Measurements from ENCODE around the gene RNF225. TPM values are rescaled to one million over a fixed set of nuclear protein-coding genes. Genes with fewer than 3 reads are reported as not detected.
"Not testable (repeated sequence)": the region's sequence is repeated elsewhere in the genome, so short reads cannot be mapped to it uniquely, and the experiment has no call there.

RNF225 gene
- total RNA-seq, 4 donors from 2014 or later = 3.9 to 13.7 (median 13.6) TPM; not detected in 1

- Histone ChIP-seq H3K27me3 (peaks cover 18% of the 10 kb centered on the region), H3K36me3 (no peaks in the 10 kb centered on the region), H3K9me3 (no peaks in the 10 kb centered on the region), H3K27ac (no peak overlapping the region), H3K4me3 (peak overlapping the region; percentile 69), H3K4me1 (peaks cover 34% of the 10 kb centered on the region)
- no peak for TF ChIP-seq POLR2A (IDR thresholded peaks at IDR 0.05)
- no peak for TF ChIP-seq EP300 (IDR thresholded peaks at IDR 0.05)
- no peak for TF ChIP-seq CTCF (IDR thresholded peaks at IDR 0.05)
- TF ChIP-seq POLR2AphosphoS5 (IDR thresholded peaks at IDR 0.05) = no peak
- 51% methylated on average over 18 of the region's 18 CpGs for WGBS
- DNase-seq (ENCODE audit: low spot score in 2 of 2) = no peak
Observed at GRCh38 chr19:58400316-58400915, 5.0 kb downstream of the RNF225 start.

GRCh38 chr19:58400916-58401839, 5.7 kb downstream of the RNF225 start:
- peak; percentile 100 for DNase-seq (ENCODE audit: low spot score in 2 of 2)
- 5% methylated on average over 41 of the region's 80 CpGs for WGBS

GRCh38 chr19:58401840-58402421, 6.5 kb downstream of the RNF225 start:
- H3K27me3 ChIP-seq = peaks cover 8% of the 10 kb centered on the region
- 16% methylated on average over 19 of the region's 23 CpGs for WGBS
- H3K4me1 ChIP-seq = peaks cover 24% of the 10 kb centered on the region
- no peaks in the 10 kb centered on the region for H3K9me3 ChIP-seq
- TF ChIP-seq CTCF (IDR thresholded peaks at IDR 0.05) (no peak), POLR2AphosphoS5 (IDR thresholded peaks at IDR 0.05) (no peak), EP300 (IDR thresholded peaks at IDR 0.05) (no peak), POLR2A (IDR thresholded peaks at IDR 0.05) (no peak)
- DNase-seq (ENCODE audit: low spot score in 2 of 2) = no peak
- H3K4me3 ChIP-seq = peak overlapping the region; percentile 69
- peak overlapping the region; percentile 65 for H3K27ac ChIP-seq
- H3K36me3 ChIP-seq = no peaks in the 10 kb centered on the region

More at GRCh38 chr19:58400916-58401839, 5.7 kb downstream of the RNF225 start:
- Histone ChIP-seq H3K4me1 (peaks cover 27% of the 10 kb centered on the region), H3K4me3 (peak overlapping the region; percentile 69), H3K9me3 (no peaks in the 10 kb centered on the region), H3K27ac (peak overlapping the region; percentile 65), H3K36me3 (no peaks in the 10 kb centered on the region), H3K27me3 (peaks cover 13% of the 10 kb centered on the region)
- TF ChIP-seq POLR2A (IDR thresholded peaks at IDR 0.05) = peak in 1 of 2 donors; percentile 51
- peak in 2 of 3 donors; percentile 24 to 91 for TF ChIP-seq POLR2AphosphoS5 (IDR thresholded peaks at IDR 0.05)
- no peak for TF ChIP-seq EP300 (IDR thresholded peaks at IDR 0.05)

- H3K4me3 ChIP-seq; H3K36me3 ChIP-seq; H3K27ac ChIP-seq; H3K27me3 ChIP-seq; H3K9me3 ChIP-seq; DNase-seq (ENCODE audit: low spot score in 2 of 2): not testable (repeated sequence)
- 69% methylated on average over 5 of the region's 5 CpGs for WGBS
- peaks cover 37% of the 10 kb centered on the region for H3K4me1 ChIP-seq
Observed at GRCh38 chr19:58403920-58404478, 8.5 kb downstream of the RNF225 start.

- DNase-seq (ENCODE audit: low spot score in 2 of 2) = no peak
- Histone ChIP-seq H3K27ac (no peak overlapping the region), H3K27me3 (no peaks in the 10 kb centered on the region), H3K9me3 (no peaks in the 10 kb centered on the region), H3K36me3 (no peaks in the 10 kb centered on the region), H3K4me1 (peaks cover 32% of the 10 kb centered on the region), H3K4me3 (peak overlapping the region; percentile 94)
- TF ChIP-seq EP300 (IDR thresholded peaks at IDR 0.05) = no peak
- no peak for TF ChIP-seq CTCF (IDR thresholded peaks at IDR 0.05)
- TF ChIP-seq POLR2AphosphoS5 (IDR thresholded peaks at IDR 0.05) = no peak
- no peak for TF ChIP-seq POLR2A (IDR thresholded peaks at IDR 0.05)
- WGBS = 73% methylated on average over 10 of the region's 10 CpGs
Observed at GRCh38 chr19:58406818-58407657, 11.6 kb downstream of the RNF225 start.
